Neural progenitor cell (in vitro differentiated cells): Measurements from ENCODE around the gene MAP2K5. TPM values are rescaled to one million over a fixed set of nuclear protein-coding genes. Genes with fewer than 3 reads are reported as not detected.

Source experiments
- DNase-seq: peaks from one replicate; pipeline ENCODE4 v3.0.0-alpha.2; 2016; ENCODE audit warnings: low spot score
- H2AFZ ChIP-seq: fragments of 200-600 bp; sonication (generic); replicated peaks from 2 replicates; pipeline ENCODE4 v1.6.1; 2016; ENCODE audit warnings: antibody characterized with exemption
- H3F3A ChIP-seq: fragments of 200-600 bp; sonication (generic); 2 replicates; pipeline ENCODE4 v1.6.1; 2016; ENCODE audit warnings: antibody characterized with exemption, low read depth
- H3K27ac ChIP-seq: fragments of 200-600 bp; sonication (generic); 2 replicates; pipeline ENCODE4 v1.5.1; 2016; ENCODE audit warnings: mild to moderate bottlenecking
- H3K27me3 ChIP-seq: fragments of 200-600 bp; sonication (generic); 2 replicates; pipeline ENCODE4 v1.6.1; 2016; ENCODE audit warnings: mild to moderate bottlenecking, moderate library complexity
- H3K36me3 ChIP-seq: fragments of 200-600 bp; sonication (generic); 2 replicates; pipeline ENCODE4 v1.5.1; 2016
- H3K4me1 ChIP-seq: fragments of 200-600 bp; sonication (generic); 2 replicates; pipeline ENCODE4 v1.6.1; 2016; ENCODE audit warnings: mixed run types
- H3K4me2 ChIP-seq: fragments of 200-600 bp; sonication (generic); 2 replicates; pipeline ENCODE4 v1.6.1; 2016
- H3K4me3 ChIP-seq: fragments of 200-600 bp; sonication (generic); 2 replicates; pipeline ENCODE4 v1.5.1; 2016
- H3K79me2 ChIP-seq: fragments of 200-600 bp; sonication (generic); 2 replicates; pipeline ENCODE4 v1.6.1; 2016; ENCODE audit warnings: low read depth
- H3K9ac ChIP-seq: fragments of 200-600 bp; sonication (generic); 2 replicates; pipeline ENCODE4 v1.6.1; 2016
- H3K9me3 ChIP-seq: fragments of 200-600 bp; sonication (generic); 2 replicates; pipeline ENCODE4 v1.5.1; 2016; ENCODE audit warnings: low read depth
- H4K20me1 ChIP-seq: fragments of 200-600 bp; sonication (generic); 2 replicates; pipeline ENCODE4 v1.6.1; 2016; ENCODE audit warnings: low read depth
- H3K27ac Mint-ChIP-seq: 3 replicates; pipeline ENCODE4 v1.8.0; 2021; ENCODE audit warnings: mixed read lengths
- H3K27me3 Mint-ChIP-seq: 2 replicates; pipeline ENCODE4 v1.8.0; 2022; ENCODE audit warnings: low read depth, mild to moderate bottlenecking, inconsistent platforms, moderate library complexity, mixed read lengths; ENCODE audit not compliant: insufficient read depth
- H3K36me3 Mint-ChIP-seq: 3 replicates; pipeline ENCODE4 v1.8.0; 2021; ENCODE audit warnings: mixed read lengths
- H3K4me1 Mint-ChIP-seq: 3 replicates; pipeline ENCODE4 v1.8.0; 2021; ENCODE audit warnings: mixed read lengths
- H3K4me3 Mint-ChIP-seq: 3 replicates; pipeline ENCODE4 v1.8.0; 2021; ENCODE audit warnings: mild to moderate bottlenecking, moderate library complexity, mixed read lengths
- H3K9me3 Mint-ChIP-seq: 3 replicates; pipeline ENCODE4 v1.8.0; 2020; ENCODE audit warnings: mixed read lengths
- CTCF ChIP-seq: fragments of 200-600 bp; sonication (generic); IDR thresholded peaks from 2 replicates; pipeline ENCODE4 v1.5.1; 2017; ENCODE audit warnings: antibody characterized with exemption, mild to moderate bottlenecking
- EZH2 ChIP-seq: fragments of 200-600 bp; sonication (generic); IDR thresholded peaks from 2 replicates; pipeline ENCODE4 v1.6.1; 2017; ENCODE audit warnings: antibody characterized with exemption, mild to moderate bottlenecking, moderate library complexity
- EZH2phosphoT487 ChIP-seq: fragments of 200-600 bp; sonication (generic); IDR thresholded peaks from 2 replicates; pipeline ENCODE4 v1.6.1; 2017; ENCODE audit warnings: antibody characterized with exemption
- total RNA-seq: library from RNA; depleted of rRNA; stranded (reverse); fragments of >200 nt; gene quantifications from 2 replicates; pipeline ENCODE4 v1.2.3, GENCODE V29; 2015; ENCODE audit warnings: low replicate concordance

Gene MAP2K5
- total RNA-seq, 1 donor from 2014 or later, result 17.2 TPM

- no peak for TF ChIP-seq EZH2
- no peak for TF ChIP-seq CTCF
- TF ChIP-seq EZH2phosphoT487, result no peak
- Mint-ChIP-seq H3K9me3 (peaks cover 6% of the 10 kb centered on the region), H3K4me1 (no peaks in the 10 kb centered on the region), H3K36me3 (peaks cover 41% of the 10 kb centered on the region), H3K27ac (no peak overlapping the region), H3K27me3 (no peaks in the 10 kb centered on the region), H3K4me3 (no peak overlapping the region)
- no peak overlapping the region for H2AFZ ChIP-seq
- H4K20me1 ChIP-seq, result no peaks in the 10 kb centered on the region
- peaks cover 13% of the 10 kb centered on the region for H3F3A ChIP-seq
- no peak overlapping the region for H3K27ac ChIP-seq
- H3K4me1 ChIP-seq, result peaks cover 14% of the 10 kb centered on the region
- H3K27me3 ChIP-seq, result no peaks in the 10 kb centered on the region
- H3K4me3 ChIP-seq, result no peak overlapping the region
- H3K9ac ChIP-seq, result no peak overlapping the region
- H3K79me2 ChIP-seq, result no peaks in the 10 kb centered on the region
- H3K36me3 ChIP-seq, result peaks cover 6% of the 10 kb centered on the region
- DNase-seq, result no peak
- peaks cover 5% of the 10 kb centered on the region for H3K9me3 ChIP-seq
- H3K4me2 ChIP-seq, result no peak overlapping the region
Measured at GRCh38 chr15:67556976-67557570, 14.6 kb downstream of the MAP2K5 start.

GRCh38 chr15:67558502-67558901, 16.0 kb downstream of the MAP2K5 start:
- DNase-seq, result peak; percentile 63
- Histone ChIP-seq H2AFZ (no peak overlapping the region), H3K4me3 (no peak overlapping the region), H3K27ac (no peak overlapping the region), H3K27me3 (no peaks in the 10 kb centered on the region), H3K4me1 (peaks cover 16% of the 10 kb centered on the region), H3K9me3 (peaks cover 5% of the 10 kb centered on the region), H3K36me3 (peaks cover 6% of the 10 kb centered on the region), H4K20me1 (no peaks in the 10 kb centered on the region), H3F3A (peaks cover 13% of the 10 kb centered on the region), H3K4me2 (no peak overlapping the region), H3K79me2 (no peaks in the 10 kb centered on the region), H3K9ac (no peak overlapping the region)
- Mint-ChIP-seq H3K4me3 (no peak overlapping the region), H3K27me3 (no peaks in the 10 kb centered on the region), H3K9me3 (peaks cover 6% of the 10 kb centered on the region), H3K4me1 (peaks cover under 1% of the 10 kb centered on the region), H3K36me3 (peaks cover 41% of the 10 kb centered on the region), H3K27ac (no peak overlapping the region)
- no peak for TF ChIP-seq EZH2phosphoT487
- TF ChIP-seq EZH2, result no peak
- no peak for TF ChIP-seq CTCF

- Mint-ChIP-seq H3K27ac (no peak overlapping the region), H3K36me3 (peaks cover 42% of the 10 kb centered on the region), H3K4me3 (no peak overlapping the region), H3K4me1 (peaks cover 7% of the 10 kb centered on the region), H3K27me3 (no peaks in the 10 kb centered on the region), H3K9me3 (peaks cover 6% of the 10 kb centered on the region)
- Histone ChIP-seq H3K4me2 (no peak overlapping the region), H3K79me2 (no peaks in the 10 kb centered on the region), H3K4me1 (peaks cover 22% of the 10 kb centered on the region), H3F3A (peaks cover 19% of the 10 kb centered on the region), H3K27ac (no peak overlapping the region), H3K9me3 (peaks cover 5% of the 10 kb centered on the region), H3K36me3 (peaks cover 6% of the 10 kb centered on the region), H3K4me3 (no peak overlapping the region), H3K9ac (no peak overlapping the region), H4K20me1 (no peaks in the 10 kb centered on the region), H2AFZ (no peak overlapping the region), H3K27me3 (no peaks in the 10 kb centered on the region)
- no peak for TF ChIP-seq CTCF
- no peak for TF ChIP-seq EZH2phosphoT487
- no peak for TF ChIP-seq EZH2
- DNase-seq, result no peak
Measured at GRCh38 chr15:67559158-67559557, 16.7 kb downstream of the MAP2K5 start.
